ENCODE data around the gene C21orf91.

- TF ChIP-seq SIN3A (IDR thresholded peaks at IDR 0.05; ENCODE audit: borderline replicate concordance, insufficient read depth, low read length) = no peak
- no peak for TF ChIP-seq TAF1 (IDR thresholded peaks at IDR 0.05; ENCODE audit: borderline replicate concordance, insufficient read depth, low read length)
- no peak for TF ChIP-seq POLR2AphosphoS5 (IDR thresholded peaks at IDR 0.05; ENCODE audit: low read depth, low read length)
- TF ChIP-seq REST (IDR thresholded peaks at IDR 0.05; ENCODE audit: insufficient read depth in 1 of 2, low read depth in 2 of 2, low read length in 2 of 2) = no peak
Measured at GRCh38 chr21:17796037-17796403, 23.1 kb downstream of the C21orf91 start.
